SK-N-SH (cell line): ENCODE data around the gene NUP37. TPM values are rescaled to one million over a fixed set of nuclear protein-coding genes. Genes with fewer than 3 reads are reported as not detected.

Source experiments
- CTCF ChIA-PET: fragments of 300-600, 350-600 bp; formaldehyde crosslinking; extraction: SDS; loops from one replicate; lab custom pipeline; 2021; lab: Yijun Ruan, JAX
- POLR2A ChIA-PET: fragments of 350-600 bp; sonication (Branson Sonifier 250); formaldehyde crosslinking; extraction: SDS; loops from one replicate; lab custom pipeline; 2020; ENCODE audit warnings: antibody characterized with exemption, inconsistent platforms; lab: Yijun Ruan, JAX
- DNase-seq: peaks from one replicate; pipeline ENCODE4 v3.0.0; 2012
- H2AFZ ChIP-seq: fragments of 200-600 bp; sonication (generic); 2 replicates; pipeline ENCODE4 v1.8.1; 2016; ENCODE audit warnings: antibody characterized with exemption, mild to moderate bottlenecking, low read depth
- H3F3A ChIP-seq: fragments of 200-600 bp; sonication (generic); replicated peaks from 2 replicates; pipeline ENCODE3; 2016; ENCODE audit warnings: antibody characterized with exemption, mild to moderate bottlenecking; ENCODE audit not compliant: insufficient read depth
- H3K27ac ChIP-seq, 2 experiments: fragments of 200-500 bp in 1 of 2; fragments of 200-600 bp in 1 of 2; sonication (Bioruptor generic) in 1 of 2; sonication (generic), shearing (Covaris generic) in 1 of 2; 2 replicates each; pipeline versions ENCODE4 v1.5.1 to v1.6.1; 2014 to 2016; ENCODE audit warnings: low read depth in 2 of 2, inconsistent platforms in 1 of 2, low read length in 1 of 2, mild to moderate bottlenecking in 1 of 2, mixed read lengths in 1 of 2
- H3K27me3 ChIP-seq: fragments of 200-600 bp; sonication (generic), shearing (Covaris generic); 2 replicates; pipeline ENCODE4 v1.6.1; 2016; ENCODE audit warnings: mixed run types; ENCODE audit not compliant: insufficient read depth
- H3K36me3 ChIP-seq, 2 experiments: fragments of 200-500 bp in 1 of 2; fragments of 200-600 bp in 1 of 2; sonication (Bioruptor generic) in 1 of 2; sonication (generic) in 1 of 2; replicated peaks in 1 of 2; 2 replicates each; pipeline versions ENCODE3 to v1.5.1; 2014 to 2016; ENCODE audit warnings: low read length in 1 of 2, mild to moderate bottlenecking in 1 of 2; ENCODE audit not compliant: insufficient read depth in 2 of 2, control insufficient read depth in 1 of 2
- H3K4me1 ChIP-seq, 2 experiments: fragments of 200-500 bp in 1 of 2; fragments of 200-600 bp in 1 of 2; sonication (Bioruptor generic) in 1 of 2; sonication (generic), shearing (Covaris generic) in 1 of 2; 2 replicates each; pipeline versions ENCODE4 v1.5.1 to v1.6.1; 2014 to 2016; ENCODE audit warnings: low read depth in 1 of 2, low read length in 1 of 2, mixed run types in 1 of 2; ENCODE audit not compliant: insufficient read depth in 2 of 2, control insufficient read depth in 1 of 2
- H3K4me2 ChIP-seq: fragments of 200-600 bp; sonication (generic), shearing (Covaris generic); 2 replicates; pipeline ENCODE4 v1.6.1; 2017; ENCODE audit warnings: mixed run types
- H3K4me3 ChIP-seq, 2 experiments: fragments of 200-500 bp in 1 of 2; fragments of 200-600 bp in 1 of 2; sonication (Bioruptor generic) in 1 of 2; sonication (generic), shearing (Covaris generic) in 1 of 2; 2 replicates each; pipeline versions ENCODE4 v1.5.1 to v1.8.1; 2014 to 2016; ENCODE audit warnings: low read depth in 2 of 2, inconsistent platforms in 1 of 2, low read length in 1 of 2, mild to moderate bottlenecking in 1 of 2, mixed read lengths in 1 of 2, moderate library complexity in 1 of 2
- H3K79me2 ChIP-seq: fragments of 200-600 bp; sonication (generic); 2 replicates; pipeline ENCODE4 v1.8.1; 2017; ENCODE audit warnings: mild to moderate bottlenecking; ENCODE audit not compliant: insufficient read depth
- H3K9ac ChIP-seq: fragments of 200-600 bp; sonication (generic); 2 replicates; pipeline ENCODE4 v1.6.1; 2017; ENCODE audit warnings: mixed run types
- H3K9me2 ChIP-seq: fragments of 200-600 bp; sonication (generic); 2 replicates; pipeline ENCODE4 v1.6.1; 2017; ENCODE audit warnings: mixed run types
- H3K9me3 ChIP-seq: fragments of 200-600 bp; sonication (generic); 2 replicates; pipeline ENCODE4 v1.6.1; 2017; ENCODE audit warnings: mixed run types, mild to moderate bottlenecking, moderate library complexity
- H4K20me1 ChIP-seq: fragments of 200-600 bp; sonication (generic); 2 replicates; pipeline ENCODE4 v1.6.1; 2017; ENCODE audit warnings: mild to moderate bottlenecking, mixed run types; ENCODE audit not compliant: insufficient read depth
- CHD2 ChIP-seq: fragments of 150-350 bp; IDR thresholded peaks from 2 replicates; pipeline ENCODE4 v1.6.1; 2018; ENCODE audit warnings: low read length; ENCODE audit not compliant: partially characterized antibody
- EZH2phosphoT487 ChIP-seq: fragments of 200-600 bp; sonication (generic); IDR thresholded peaks from 2 replicates; pipeline ENCODE4 v1.6.1; 2017; ENCODE audit warnings: low read depth, mixed run types, mild to moderate bottlenecking, antibody characterized with exemption, moderate library complexity, borderline replicate concordance
- GABPA ChIP-seq: IDR thresholded peaks from 2 replicates; pipeline ENCODE4 v1.4.0; 2012; ENCODE audit warnings: low read depth, mild to moderate bottlenecking
- GATA2 ChIP-seq: sonication (generic); formaldehyde crosslinking; IDR thresholded peaks from 2 replicates; pipeline ENCODE4 v1.5.0; 2020; ENCODE audit warnings: mild to moderate bottlenecking, missing genetic modification reagents
- JUND ChIP-seq: IDR thresholded peaks from 2 replicates; pipeline ENCODE4 v1.4.0; 2012
- NRF1 ChIP-seq: IDR thresholded peaks from 2 replicates; pipeline ENCODE4 v1.6.1; 2012; ENCODE audit warnings: low read depth, mild to moderate bottlenecking, low read length
- POLR2AphosphoS5 ChIP-seq: IDR thresholded peaks from 2 replicates; pipeline ENCODE4 v1.6.1; 2012; ENCODE audit warnings: low read depth, low read length
- TAF1 ChIP-seq: IDR thresholded peaks from 2 replicates; pipeline ENCODE4 v1.6.1; 2012; ENCODE audit warnings: low read depth, mild to moderate bottlenecking, low read length, moderate library complexity, borderline replicate concordance
- TCF12 ChIP-seq: IDR thresholded peaks from 2 replicates; pipeline ENCODE4 v1.4.0; 2012
- USF2 ChIP-seq: fragments of 150-350 bp; IDR thresholded peaks from 2 replicates; pipeline ENCODE4 v1.6.1; 2017; ENCODE audit warnings: antibody characterized with exemption, low read length, low read depth, borderline replicate concordance
- YY1 ChIP-seq: IDR thresholded peaks from 2 replicates; pipeline ENCODE4 v1.4.0; 2012; ENCODE audit warnings: low read depth, mild to moderate bottlenecking
- WGBS: methylation state at CpG from one replicate; pipeline ENCODE4 v1.1.6; 2017; ENCODE audit warnings: low lambda C conversion rate; 5-methylcytosine and 5-hydroxymethylcytosine counted together
- polyA plus RNA-seq, 3 experiments: library from polyadenylated mRNA; depleted of rRNA; stranded (reverse); fragments of >200 nt; gene quantifications; 2 replicates each; pipeline ENCODE4 v1.2.3, GENCODE V29; 2012
- TF ChIP-seq, protein P1 (sequence below): fragments of 200-600 bp; sonication (generic); IDR thresholded peaks from 2 replicates; pipeline ENCODE4 v1.6.1; 2017; ENCODE audit warnings: antibody characterized with exemption, mild to moderate bottlenecking, moderate library complexity

The NUP37 gene
- polyA plus RNA-seq, 1 of the 3 experiments (the other 2 are of a cell fraction), result 29.2 TPM

- H3K27ac ChIP-seq, result no peak overlapping the region
- TF ChIP-seq GABPA (no peak), EZH2phosphoT487 (no peak), NRF1 (no peak), TCF12 (no peak), TAF1 (no peak), POLR2AphosphoS5 (no peak)
- TF ChIP-seq, protein P1, sequence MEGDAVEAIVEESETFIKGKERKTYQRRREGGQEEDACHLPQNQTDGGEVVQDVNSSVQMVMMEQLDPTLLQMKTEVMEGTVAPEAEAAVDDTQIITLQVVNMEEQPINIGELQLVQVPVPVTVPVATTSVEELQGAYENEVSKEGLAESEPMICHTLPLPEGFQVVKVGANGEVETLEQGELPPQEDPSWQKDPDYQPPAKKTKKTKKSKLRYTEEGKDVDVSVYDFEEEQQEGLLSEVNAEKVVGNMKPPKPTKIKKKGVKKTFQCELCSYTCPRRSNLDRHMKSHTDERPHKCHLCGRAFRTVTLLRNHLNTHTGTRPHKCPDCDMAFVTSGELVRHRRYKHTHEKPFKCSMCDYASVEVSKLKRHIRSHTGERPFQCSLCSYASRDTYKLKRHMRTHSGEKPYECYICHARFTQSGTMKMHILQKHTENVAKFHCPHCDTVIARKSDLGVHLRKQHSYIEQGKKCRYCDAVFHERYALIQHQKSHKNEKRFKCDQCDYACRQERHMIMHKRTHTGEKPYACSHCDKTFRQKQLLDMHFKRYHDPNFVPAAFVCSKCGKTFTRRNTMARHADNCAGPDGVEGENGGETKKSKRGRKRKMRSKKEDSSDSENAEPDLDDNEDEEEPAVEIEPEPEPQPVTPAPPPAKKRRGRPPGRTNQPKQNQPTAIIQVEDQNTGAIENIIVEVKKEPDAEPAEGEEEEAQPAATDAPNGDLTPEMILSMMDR, result no peak
- H3K27me3 ChIP-seq, result no peaks in the 10 kb centered on the region
- peaks cover 37 to 49% of the 10 kb centered on the region in 2 experiments for H3K36me3 ChIP-seq
- DNase-seq, result no peak
- H3K4me3 ChIP-seq, result no peak overlapping the region
- H2AFZ ChIP-seq, result no peak overlapping the region
- no peak overlapping the region for H3K9ac ChIP-seq
- no peaks in the 10 kb centered on the region; a peak in 1 of 4 replicates for H3K4me1 ChIP-seq
- ChIA-PET POLR2A (no interaction called here), CTCF (interaction anchor here (0.9 kb wide), 1 partner anchor 27 kb away, joined by 3 read pairs; no protein-coding TSS in a partner anchor)
- no peaks in the 10 kb centered on the region for H3K9me3 ChIP-seq
- H4K20me1 ChIP-seq, result no peaks in the 10 kb centered on the region
- 91% methylated on average over 4 of the region's 4 CpGs for WGBS
- H3K4me2 ChIP-seq, result no peak overlapping the region
- no peaks in the 10 kb centered on the region for H3F3A ChIP-seq
- no peaks in the 10 kb centered on the region for H3K79me2 ChIP-seq
- H3K9me2 ChIP-seq, result no peaks in the 10 kb centered on the region
Measured at GRCh38 chr12:102054345-102054744, 65.6 kb downstream of the NUP37 start.

DNA sequence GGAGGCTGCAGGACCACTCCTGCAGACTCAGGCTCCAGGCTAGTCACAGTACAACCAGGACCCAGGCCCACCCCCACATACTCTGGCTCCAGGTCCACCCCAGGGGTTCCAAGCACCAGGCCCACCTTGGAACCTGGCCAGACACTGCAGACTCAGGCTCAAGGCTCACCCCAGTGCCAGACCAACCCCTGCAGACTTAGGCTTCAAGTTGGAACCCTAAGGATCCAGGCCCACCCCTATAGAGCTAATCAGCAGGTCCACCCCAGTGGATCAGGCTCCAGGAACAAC, 66.9 kb downstream of the NUP37 start:
- ChIA-PET CTCF (no interaction called here), POLR2A (no interaction called here)
- Histone ChIP-seq H3K4me2 (no peak overlapping the region), H3K27ac (no peak overlapping the region), H3K79me2 (no peaks in the 10 kb centered on the region), H3K9ac (no peak overlapping the region), H3K9me2 (no peaks in the 10 kb centered on the region), H3F3A (no peaks in the 10 kb centered on the region), H3K9me3 (no peaks in the 10 kb centered on the region), H3K27me3 (no peaks in the 10 kb centered on the region), H4K20me1 (no peaks in the 10 kb centered on the region), H2AFZ (no peak overlapping the region), H3K4me3 (no peak overlapping the region), H3K4me1 (no peaks in the 10 kb centered on the region; a peak in 1 of 4 replicates), H3K36me3 (peaks cover 46 to 50% of the 10 kb centered on the region in 2 experiments)
- no peak for DNase-seq
- TF ChIP-seq TAF1 (no peak), GATA2 (CRISPR knock-in tag) (no peak), JUND (no peak), USF2 (no peak), YY1 (no peak), CHD2 (no peak)
